ENCODE data around the gene MSANTD3. TPM values are rescaled to one million over a fixed set of nuclear protein-coding genes. Genes with fewer than 3 reads are reported as not detected.
A peak's percentile ranks its signal among the peaks of the same experiment; 100 is the strongest.

MSANTD3 gene
- total RNA-seq, 2 donors from 2014 or later = 15.9 to 18.3 TPM

DNA sequence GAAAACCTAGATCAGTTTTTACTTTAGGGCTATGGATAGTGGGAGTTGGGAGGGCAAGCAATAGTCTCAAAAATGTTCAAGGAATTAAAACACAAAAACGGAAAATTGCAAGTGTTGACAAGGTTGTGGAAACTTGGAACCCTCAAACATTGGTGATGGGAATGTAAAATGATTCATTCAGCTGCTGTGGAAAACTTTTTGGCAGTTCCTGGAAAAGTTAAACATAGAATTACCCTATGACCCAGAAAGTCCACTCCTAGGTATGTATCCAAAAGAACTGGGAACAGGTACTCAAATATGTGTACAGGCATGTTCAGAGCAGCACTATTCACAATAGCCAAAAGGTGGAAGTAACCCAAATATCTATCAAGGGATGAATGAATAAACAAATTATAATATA is 1.2 kb upstream of the MSANTD3 start:
- DNase-seq (ENCODE audit: low spot score) = no peak
- Histone ChIP-seq H3K4me1 (ENCODE audit: control insufficient read depth in 1 of 2, low read depth in 2 of 2) (peaks cover 17 to 36% of the 10 kb centered on the region in 2 donors), H3K36me3 (no peaks in the 10 kb centered on the region), H3K4me3 (peak overlapping the region; percentile 73), H3K9me3 (no peaks in the 10 kb centered on the region), H3K27ac (peak overlapping the region; percentile 80 to 91), H3K27me3 (replicated peaks; ENCODE audit: insufficient read depth) (no peaks in the 10 kb centered on the region)
- ATAC-seq (ENCODE audit: insufficient number of reproducible peaks, low FRiP score, low read depth) = no peak
- no peak for TF ChIP-seq CTCF (IDR thresholded peaks at IDR 0.05)

- Histone ChIP-seq H3K27me3 (replicated peaks; ENCODE audit: insufficient read depth) (no peaks in the 10 kb centered on the region), H3K27ac (peak overlapping the region; percentile 80 to 91), H3K9me3 (no peaks in the 10 kb centered on the region), H3K4me3 (peak overlapping the region; percentile 73), H3K4me1 (ENCODE audit: control insufficient read depth in 1 of 2, low read depth in 2 of 2) (peaks cover 17 to 36% of the 10 kb centered on the region in 2 donors), H3K36me3 (no peaks in the 10 kb centered on the region)
- DNase-seq (ENCODE audit: low spot score) (no peak), ATAC-seq (ENCODE audit: insufficient number of reproducible peaks, low FRiP score, low read depth) (no peak)
- no peak for TF ChIP-seq CTCF (IDR thresholded peaks at IDR 0.05)
Measured at GRCh38 chr9:100426189-100426529, 784 bp upstream of the MSANTD3 start.

DNA sequence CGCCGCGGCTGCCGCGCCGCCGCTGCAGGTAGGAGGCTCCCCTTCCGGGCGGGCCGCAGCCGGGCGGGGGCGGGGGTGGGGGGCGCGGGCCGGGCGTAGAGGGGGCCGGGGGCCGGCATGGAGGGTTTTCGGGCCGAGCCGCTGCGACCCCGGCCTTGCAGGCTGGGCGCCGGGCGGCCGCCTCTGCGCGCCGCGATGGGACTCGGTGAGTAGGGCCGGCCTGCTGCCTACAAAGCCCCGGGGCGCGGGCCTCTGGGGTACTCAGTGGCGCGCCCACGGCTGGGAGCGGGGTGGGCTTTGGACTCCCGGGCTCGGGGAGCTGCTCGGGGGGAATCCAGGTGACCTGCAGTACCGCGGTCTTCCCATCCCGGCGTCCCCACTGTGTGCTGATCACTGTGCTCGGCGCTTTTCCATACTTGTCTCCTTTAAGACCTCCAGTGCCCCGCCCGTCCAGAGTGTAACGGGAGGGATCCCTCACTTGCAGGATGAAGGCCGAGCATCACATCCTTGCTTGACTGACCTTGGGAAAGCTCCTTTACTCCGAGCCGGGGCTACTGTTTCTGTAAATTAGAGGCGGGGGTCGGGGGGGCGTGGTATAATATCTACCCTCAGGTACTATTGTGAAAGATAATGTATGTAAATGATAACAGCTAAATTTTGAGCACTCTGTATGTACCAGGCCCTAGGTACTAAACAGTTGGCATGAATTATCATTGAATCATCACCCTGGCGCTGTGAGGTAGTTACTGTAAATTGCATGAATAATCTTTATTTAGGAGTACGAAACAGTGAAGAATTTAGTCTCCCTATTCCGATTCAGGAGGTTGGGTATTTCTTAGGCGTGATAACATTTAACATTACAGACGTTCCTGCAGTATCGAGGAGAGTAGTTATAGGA is 672 bp downstream of the MSANTD3 start:
- Histone ChIP-seq H3K4me3 (peak overlapping the region; percentile 88), H3K9me3 (no peaks in the 10 kb centered on the region), H3K4me1 (ENCODE audit: control insufficient read depth in 1 of 2, low read depth in 2 of 2) (peaks cover 17 to 36% of the 10 kb centered on the region in 2 donors), H3K36me3 (no peaks in the 10 kb centered on the region), H3K27me3 (replicated peaks; ENCODE audit: insufficient read depth) (no peaks in the 10 kb centered on the region), H3K27ac (peak overlapping the region; percentile 58 to 87)
- ATAC-seq (ENCODE audit: insufficient number of reproducible peaks, low FRiP score, low read depth) (no peak), DNase-seq (ENCODE audit: low spot score) (peak; percentile 12)
- no peak for TF ChIP-seq CTCF (IDR thresholded peaks at IDR 0.05)

GRCh38 chr9:100428871-100429654 is 2.1 kb downstream of the MSANTD3 start:
- peak; percentile 77 for ATAC-seq (ENCODE audit: insufficient number of reproducible peaks, low FRiP score, low read depth)
- peaks cover 17 to 36% of the 10 kb centered on the region in 2 donors for H3K4me1 ChIP-seq (ENCODE audit: control insufficient read depth in 1 of 2, low read depth in 2 of 2)
- H3K4me3 ChIP-seq = peak overlapping the region; percentile 88
- no peaks in the 10 kb centered on the region for H3K9me3 ChIP-seq
- TF ChIP-seq CTCF (IDR thresholded peaks at IDR 0.05) = no peak
- no peak for DNase-seq (ENCODE audit: low spot score)
- H3K27me3 ChIP-seq (replicated peaks; ENCODE audit: insufficient read depth) = no peaks in the 10 kb centered on the region
- peak overlapping the region; percentile 58 to 87 for H3K27ac ChIP-seq
- H3K36me3 ChIP-seq = no peaks in the 10 kb centered on the region

- no peak overlapping the region for H3K27ac ChIP-seq
- TF ChIP-seq CTCF (IDR thresholded peaks at IDR 0.05) = no peak
- DNase-seq (ENCODE audit: low spot score) (no peak), ATAC-seq (ENCODE audit: insufficient number of reproducible peaks, low FRiP score, low read depth) (no peak)
- H3K36me3 ChIP-seq = no peaks in the 10 kb centered on the region
- H3K4me1 ChIP-seq (ENCODE audit: control insufficient read depth in 1 of 2, low read depth in 2 of 2) = peaks cover 17 to 36% of the 10 kb centered on the region in 2 donors
- no peaks in the 10 kb centered on the region for H3K27me3 ChIP-seq (replicated peaks; ENCODE audit: insufficient read depth)
- H3K4me3 ChIP-seq = no peak overlapping the region
- H3K9me3 ChIP-seq = no peaks in the 10 kb centered on the region
Measured at GRCh38 chr9:100430286-100430940, 3.5 kb downstream of the MSANTD3 start.
